Endothelial cell of umbilical vein (primary cell): ENCODE data around the gene INPP4B. TPM values are rescaled to one million over a fixed set of nuclear protein-coding genes. Genes with fewer than 3 reads are reported as not detected.

Experiments used
- BruUV-seq: library from RNA; stranded (reverse); fragments of 400-500 nt; replicated peaks from 2 replicates; lab custom pipeline; 2021; lab: Mats Ljungman, UMichigan
- CTCF ChIA-PET: fragments of 300-600, 350-600 bp; sonication (Branson Sonifier 250); formaldehyde crosslinking; loops from one replicate; lab custom pipeline; 2021; ENCODE audit warnings: antibody characterized with exemption, inconsistent platforms; lab: Charles Lee
- POLR2A ChIA-PET: fragments of 300-600, 350-600 bp; sonication (Branson Sonifier 250); formaldehyde crosslinking; loops from one replicate; lab custom pipeline; 2021; ENCODE audit warnings: antibody characterized with exemption, inconsistent platforms; lab: Charles Lee
- DNase-seq: peaks from one replicate; pipeline ENCODE4 v3.0.0-alpha.2; 2011; ENCODE audit warnings: low read depth, low spot score
- FAIRE-seq: peaks from 2 replicates; lab custom pipeline; 2011; peaks lifted over from hg19 to GRCh38; lab: Jason Lieb, UNC
- H2AFZ ChIP-seq: 2 replicates; pipeline ENCODE4 v1.6.0; 2012; ENCODE audit warnings: low read depth, low read length, control low read depth, inconsistent platforms
- H3K27ac ChIP-seq: 2 replicates; pipeline ENCODE4 v1.5.1; 2011; ENCODE audit warnings: low read depth, mild to moderate bottlenecking, control low read depth, low read length, moderate library complexity; ENCODE audit not compliant: insufficient read depth
- H3K27me3 ChIP-seq, 2 experiments: 2 replicates each; pipeline versions ENCODE4 v1.6.0 to v1.6.1; 2011; ENCODE audit warnings: low read length in 2 of 2, mixed read lengths in 1 of 2; ENCODE audit not compliant: control insufficient read depth in 2 of 2, insufficient read depth in 2 of 2
- H3K36me3 ChIP-seq, 2 experiments: 2 replicates in 1 of 2; 3 replicates in 1 of 2; pipeline ENCODE4 v1.5.1; 2011; ENCODE audit warnings: low read length in 2 of 2, mild to moderate bottlenecking in 1 of 2, moderate library complexity in 1 of 2; ENCODE audit not compliant: control insufficient read depth in 2 of 2, insufficient read depth in 2 of 2; ENCODE audit errors: extremely low read depth in 1 of 2
- H3K4me1 ChIP-seq: 3 replicates; pipeline ENCODE4 v1.5.1; 2011; ENCODE audit warnings: mild to moderate bottlenecking, low read length; ENCODE audit not compliant: control insufficient read depth, insufficient read depth; ENCODE audit errors: extremely low read depth
- H3K4me2 ChIP-seq: 2 replicates; pipeline ENCODE4 v1.6.1; 2011; ENCODE audit warnings: low read length, control low read depth, mixed read lengths; ENCODE audit not compliant: insufficient read depth
- H3K4me3 ChIP-seq, 3 experiments: fragments of 200-600 bp in 1 of 3; sonication (generic), shearing (Covaris generic) in 1 of 3; replicated peaks in 1 of 3; 2 replicates each; pipeline ENCODE4 v1.5.1; 2011 to 2016; ENCODE audit warnings: control low read depth in 3 of 3, low read length in 3 of 3, mild to moderate bottlenecking in 2 of 3, inconsistent platforms in 1 of 3, low read depth in 1 of 3, moderate library complexity in 1 of 3; ENCODE audit not compliant: insufficient read depth in 1 of 3
- H3K79me2 ChIP-seq: 2 replicates; pipeline ENCODE4 v1.6.0; 2012; ENCODE audit warnings: low read length, inconsistent platforms; ENCODE audit not compliant: control insufficient read depth, insufficient read depth
- H3K9ac ChIP-seq: replicated peaks from 2 replicates; pipeline ENCODE3; 2011; ENCODE audit warnings: low read length, control low read depth; ENCODE audit not compliant: insufficient read depth; ENCODE audit errors: extremely low read depth
- H3K9me1 ChIP-seq: replicated peaks from 3 replicates; pipeline ENCODE4 v1.6.0; 2011; ENCODE audit warnings: mild to moderate bottlenecking, low read length; ENCODE audit not compliant: control insufficient read depth, insufficient read depth; ENCODE audit errors: extremely low read depth
- H3K9me3 ChIP-seq: replicated peaks from 2 replicates; pipeline ENCODE4 v1.5.1; 2012; ENCODE audit warnings: low read length, inconsistent platforms; ENCODE audit not compliant: control insufficient read depth, insufficient read depth
- H4K20me1 ChIP-seq: replicated peaks from 2 replicates; pipeline ENCODE3; 2011; ENCODE audit warnings: mild to moderate bottlenecking, low read length; ENCODE audit not compliant: control insufficient read depth, insufficient read depth; ENCODE audit errors: extremely low read depth
- CTCF ChIP-seq, 2 donors: IDR thresholded peaks; 1 replicate in 1 of 2; 2 replicates in 1 of 2; pipeline ENCODE4 v1.5.1; 2011; ENCODE audit warnings: low read length in 2 of 2, mild to moderate bottlenecking in 2 of 2, moderate library complexity in 2 of 2, control low read depth in 1 of 2, inconsistent platforms in 1 of 2, low read depth in 1 of 2; ENCODE audit not compliant: insufficient read depth in 1 of 2; ENCODE audit errors: extremely low read depth in 1 of 2
- EZH2 ChIP-seq: IDR thresholded peaks from 2 replicates; pipeline ENCODE4 v1.6.1; 2012; ENCODE audit warnings: borderline replicate concordance, low read depth, mild to moderate bottlenecking, moderate library complexity, low read length, inconsistent platforms; ENCODE audit not compliant: severe bottlenecking
- FOS ChIP-seq: IDR thresholded peaks from 2 replicates; pipeline ENCODE4 v1.6.1; 2011; ENCODE audit warnings: mild to moderate bottlenecking, low read length, moderate library complexity, borderline replicate concordance; ENCODE audit not compliant: insufficient read depth
- GATA2 ChIP-seq: IDR thresholded peaks from 2 replicates; pipeline ENCODE4 v1.7.0; 2011; ENCODE audit warnings: low read depth, mild to moderate bottlenecking, moderate library complexity, mixed read lengths, low read length; ENCODE audit not compliant: insufficient read length, insufficient read depth
- JUN ChIP-seq: IDR thresholded peaks from 2 replicates; pipeline ENCODE4 v1.6.1; 2011; ENCODE audit warnings: borderline replicate concordance, low read depth; ENCODE audit not compliant: insufficient read length, insufficient read depth
- MAX ChIP-seq: IDR thresholded peaks from 2 replicates; pipeline ENCODE4 v1.6.1; 2011; ENCODE audit not compliant: insufficient read depth, insufficient read length
- POLR2A ChIP-seq: IDR thresholded peaks from 2 replicates; pipeline ENCODE4 v1.6.1; 2012; ENCODE audit warnings: low read depth, mild to moderate bottlenecking, control low read depth, low read length
- POLR2AphosphoS5 ChIP-seq: IDR thresholded peaks from 2 replicates; pipeline ENCODE4 v1.6.1; 2012; ENCODE audit warnings: low read depth, mild to moderate bottlenecking, control low read depth, low read length, moderate library complexity; ENCODE audit not compliant: insufficient read depth
- dilution Hi-C: fragments of 300-500 bp; cut with MboI; formaldehyde crosslinking; loops from one replicate; pipeline ENCODE4 v1.15.0; 2019; ENCODE audit warnings: low sequenced_read_pairs; ENCODE audit not compliant: extremely low pct_ligation_motif_present
- intact Hi-C: fragments of 100-400 bp; cut with micrococcal nuclease; formaldehyde crosslinking; loops from one replicate; pipeline ENCODE4 v1.10.0; 2022
- polyA plus RNA-seq, 4 experiments: library from polyadenylated mRNA; depleted of rRNA in 3 of 4; stranded (reverse) in 3 of 4; unstranded in 1 of 4; fragments of >200 nt; gene quantifications; 2 replicates each; pipeline versions ENCODE4 v1.2.1 to v1.2.3, GENCODE V29; 2011 to 2012; ENCODE audit warnings: missing spikeins in 1 of 4
- total RNA-seq: library from RNA; stranded (reverse); gene quantifications from 2 replicates; pipeline ENCODE4 v1.2.3, GENCODE V29; 2021

Gene INPP4B
- total and polyA plus RNA-seq, 2 donors (not counting 3 experiments of a cell fraction or from before 2014, with no cell fraction given), result 0.41 to 3.1 TPM

GRCh38 chr4:142155347-142155746, 690.8 kb downstream of the INPP4B start:
- no TSS peak for BruUV-seq
- ChIA-PET CTCF (no interaction called here), POLR2A (no interaction called here)
- intact Hi-C loops, result no loop called here
- Histone ChIP-seq H3K36me3 (no peaks in the 10 kb centered on the region), H3K9ac (no peak overlapping the region), H3K79me2 (no peaks in the 10 kb centered on the region), H4K20me1 (no peaks in the 10 kb centered on the region), H3K9me3 (no peaks in the 10 kb centered on the region), H3K27me3 (no peaks in the 10 kb centered on the region), H3K9me1 (no peaks in the 10 kb centered on the region), H2AFZ (no peak overlapping the region), H3K4me3 (no peak overlapping the region), H3K4me1 (no peaks in the 10 kb centered on the region), H3K4me2 (no peak overlapping the region), H3K27ac (no peak overlapping the region)
- DNase-seq, result no peak
- FAIRE-seq, result no peak
- no peak for TF ChIP-seq POLR2A
- TF ChIP-seq GATA2, result no peak
- no peak for TF ChIP-seq JUN
- no peak for TF ChIP-seq CTCF (IDR thresholded peaks at IDR 0.05; ENCODE audit: extremely low read depth in 1 of 2, insufficient read depth in 1 of 2, low read depth in 1 of 2, low read length in 2 of 2)
- no peak for TF ChIP-seq FOS
- TF ChIP-seq EZH2, result no peak
- TF ChIP-seq POLR2AphosphoS5, result no peak
- no peak for TF ChIP-seq MAX
- dilution Hi-C loops, result no loop called here
